ENCODE measurements around the gene IL27RA.

The IL27RA gene

GRCh38 chr19:14072535-14073260 lies 41.1 kb downstream of the IL27RA start, which contains the start of gene MISP3:
Gene MISP3, plus strand, starts transcription at chr19:14072786. Its CDS starts 524 bp downstream, at chr19:14073310.
- Histone ChIP-seq H3K4me1 (ENCODE audit: control insufficient read depth in 1 of 2, insufficient read depth in 2 of 2, low read length in 2 of 2) (peaks cover 17 to 22% of the 10 kb centered on the region in 2 experiments), H2BK5ac (ENCODE audit: low read depth, low read length, poor library complexity) (no peak within 1 kb of the TSS), H4K8ac (ENCODE audit: low read depth, low read length) (peak within 1 kb of the TSS; percentile 90), H3K4ac (ENCODE audit: low read depth, low read length) (peak within 1 kb of the TSS; percentile 67), H3K36me3 (ENCODE audit: control insufficient read depth in 1 of 2, insufficient read depth in 2 of 2, low read length in 2 of 2) (no peaks in the 10 kb centered on the region), H3K79me2 (ENCODE audit: control insufficient read depth, insufficient read depth, low read length, poor library complexity) (peaks cover 1% of the 10 kb centered on the region), H3K79me1 (ENCODE audit: low read length) (peaks cover 17% of the 10 kb centered on the region), H3K27ac (ENCODE audit: low read depth, low read length) (no peak within 1 kb of the TSS), H2AFZ (ENCODE audit: insufficient read depth, low read length, poor library complexity) (peak within 1 kb of the TSS; percentile 66), H3K4me3 (ENCODE audit: low read depth, low read length) (peak within 1 kb of the TSS; percentile 62), H3K14ac (ENCODE audit: low read length) (peak within 1 kb of the TSS; percentile 88), H2BK120ac (ENCODE audit: insufficient read depth, low read length, poor library complexity) (peak within 1 kb of the TSS; percentile 62), H3K27me3 (ENCODE audit: insufficient read depth, low read length) (peaks cover 5% of the 10 kb centered on the region), H2AK5ac (ENCODE audit: low read length) (no peak within 1 kb of the TSS), H3K18ac (ENCODE audit: low read length) (peak within 1 kb of the TSS; percentile 80), H4K91ac (ENCODE audit: low read depth, low read length) (peak within 1 kb of the TSS; percentile 91), H2BK12ac (ENCODE audit: low read length) (no peak within 1 kb of the TSS), H3K9me3 (ENCODE audit: insufficient read depth, low read depth, low read length) (no peaks in the 10 kb centered on the region), H3K9ac (ENCODE audit: low read length) (peak within 1 kb of the TSS; percentile 59), H3K4me2 (ENCODE audit: low read length) (peak within 1 kb of the TSS; percentile 97), H4K12ac (ENCODE audit: low read depth, low read length) (peak within 1 kb of the TSS; percentile 35), H3K23ac (ENCODE audit: low read length) (no peak within 1 kb of the TSS)
- DNase-seq = peak; percentile 63 to 68
- WGBS (ENCODE audit: extremely low coverage, insufficient coverage, insufficient read length) = no CpG with 5 or more reads among the region's 51 CpGs

GRCh38 chr19:14073261-14073924 lies 41.8 kb downstream of the IL27RA start:
- Histone ChIP-seq H2AK5ac (ENCODE audit: low read length) (no peak overlapping the region), H3K9me3 (ENCODE audit: insufficient read depth, low read depth, low read length) (no peaks in the 10 kb centered on the region), H3K79me1 (ENCODE audit: low read length) (peaks cover 17% of the 10 kb centered on the region), H2BK120ac (ENCODE audit: insufficient read depth, low read length, poor library complexity) (peak overlapping the region; percentile 62), H4K91ac (ENCODE audit: low read depth, low read length) (peak overlapping the region; percentile 91), H2BK5ac (ENCODE audit: low read depth, low read length, poor library complexity) (no peak overlapping the region), H2AFZ (ENCODE audit: insufficient read depth, low read length, poor library complexity) (peak overlapping the region; percentile 66), H3K4me3 (ENCODE audit: low read depth, low read length) (peak overlapping the region; percentile 62), H3K27me3 (ENCODE audit: insufficient read depth, low read length) (peaks cover 5% of the 10 kb centered on the region), H3K9ac (ENCODE audit: low read length) (no peak overlapping the region), H2BK12ac (ENCODE audit: low read length) (no peak overlapping the region), H4K8ac (ENCODE audit: low read depth, low read length) (peak overlapping the region; percentile 90), H3K4ac (ENCODE audit: low read depth, low read length) (peak overlapping the region; percentile 67), H3K4me2 (ENCODE audit: low read length) (peak overlapping the region; percentile 97), H3K23ac (ENCODE audit: low read length) (no peak overlapping the region), H3K79me2 (ENCODE audit: control insufficient read depth, insufficient read depth, low read length, poor library complexity) (peaks cover 1% of the 10 kb centered on the region), H3K18ac (ENCODE audit: low read length) (peak overlapping the region; percentile 80), H4K12ac (ENCODE audit: low read depth, low read length) (peak overlapping the region; percentile 35), H3K4me1 (ENCODE audit: control insufficient read depth in 1 of 2, insufficient read depth in 2 of 2, low read length in 2 of 2) (peaks cover 17 to 22% of the 10 kb centered on the region in 2 experiments), H3K27ac (ENCODE audit: low read depth, low read length) (no peak overlapping the region), H3K14ac (ENCODE audit: low read length) (peak overlapping the region; percentile 88), H3K36me3 (ENCODE audit: control insufficient read depth in 1 of 2, insufficient read depth in 2 of 2, low read length in 2 of 2) (no peaks in the 10 kb centered on the region)
- WGBS (ENCODE audit: extremely low coverage, insufficient coverage, insufficient read length) = no CpG with 5 or more reads among the region's 106 CpGs
- DNase-seq = peak; percentile 41 to 80

GRCh38 chr19:14073925-14074838 lies 42.6 kb downstream of the IL27RA start:
- no peaks in the 10 kb centered on the region for H3K9me3 ChIP-seq (ENCODE audit: insufficient read depth, low read depth, low read length)
- peak overlapping the region; percentile 62 for H2BK120ac ChIP-seq (ENCODE audit: insufficient read depth, low read length, poor library complexity)
- peaks cover 17 to 22% of the 10 kb centered on the region in 2 experiments for H3K4me1 ChIP-seq (ENCODE audit: control insufficient read depth in 1 of 2, insufficient read depth in 2 of 2, low read length in 2 of 2)
- H3K27ac ChIP-seq (ENCODE audit: low read depth, low read length) = no peak overlapping the region
- H3K36me3 ChIP-seq (ENCODE audit: control insufficient read depth in 1 of 2, insufficient read depth in 2 of 2, low read length in 2 of 2) = no peaks in the 10 kb centered on the region
- peak overlapping the region; percentile 91 for H4K91ac ChIP-seq (ENCODE audit: low read depth, low read length)
- peak overlapping the region; percentile 62 for H3K4me3 ChIP-seq (ENCODE audit: low read depth, low read length)
- no peak overlapping the region for H2BK12ac ChIP-seq (ENCODE audit: low read length)
- no peak overlapping the region for H2BK5ac ChIP-seq (ENCODE audit: low read depth, low read length, poor library complexity)
- H3K9ac ChIP-seq (ENCODE audit: low read length) = no peak overlapping the region
- DNase-seq = peak in 1 of 2 donors; percentile 30
- H3K79me2 ChIP-seq (ENCODE audit: control insufficient read depth, insufficient read depth, low read length, poor library complexity) = peaks cover 1% of the 10 kb centered on the region
- H2AFZ ChIP-seq (ENCODE audit: insufficient read depth, low read length, poor library complexity) = peak overlapping the region; percentile 66
- H3K4me2 ChIP-seq (ENCODE audit: low read length) = peak overlapping the region; percentile 97
- no CpG with 5 or more reads among the region's 44 CpGs for WGBS (ENCODE audit: extremely low coverage, insufficient coverage, insufficient read length)
- H3K79me1 ChIP-seq (ENCODE audit: low read length) = peaks cover 17% of the 10 kb centered on the region
- peak overlapping the region; percentile 88 for H3K14ac ChIP-seq (ENCODE audit: low read length)
- peak overlapping the region; percentile 36 for H2AK5ac ChIP-seq (ENCODE audit: low read length)
- H3K23ac ChIP-seq (ENCODE audit: low read length) = no peak overlapping the region
- peak overlapping the region; percentile 35 for H4K12ac ChIP-seq (ENCODE audit: low read depth, low read length)
- H3K4ac ChIP-seq (ENCODE audit: low read depth, low read length) = peak overlapping the region; percentile 67
- H4K8ac ChIP-seq (ENCODE audit: low read depth, low read length) = peak overlapping the region; percentile 90
- H3K27me3 ChIP-seq (ENCODE audit: insufficient read depth, low read length) = peaks cover 5% of the 10 kb centered on the region
- H3K18ac ChIP-seq (ENCODE audit: low read length) = peak overlapping the region; percentile 80

- H3K18ac ChIP-seq (ENCODE audit: low read length) = no peak overlapping the region
- no peak overlapping the region for H4K8ac ChIP-seq (ENCODE audit: low read depth, low read length)
- no peak overlapping the region for H3K27ac ChIP-seq (ENCODE audit: low read depth, low read length)
- no peak overlapping the region for H2AK5ac ChIP-seq (ENCODE audit: low read length)
- no peaks in the 10 kb centered on the region for H3K9me3 ChIP-seq (ENCODE audit: insufficient read depth, low read depth, low read length)
- no peak overlapping the region for H2BK12ac ChIP-seq (ENCODE audit: low read length)
- H3K27me3 ChIP-seq (ENCODE audit: insufficient read depth, low read length) = peaks cover 5% of the 10 kb centered on the region
- no peak overlapping the region for H3K14ac ChIP-seq (ENCODE audit: low read length)
- H2BK120ac ChIP-seq (ENCODE audit: insufficient read depth, low read length, poor library complexity) = no peak overlapping the region
- H2BK5ac ChIP-seq (ENCODE audit: low read depth, low read length, poor library complexity) = no peak overlapping the region
- H3K4me3 ChIP-seq (ENCODE audit: low read depth, low read length) = no peak overlapping the region
- H3K4me1 ChIP-seq (ENCODE audit: control insufficient read depth in 1 of 2, insufficient read depth in 2 of 2, low read length in 2 of 2) = peaks cover 10 to 15% of the 10 kb centered on the region in 2 experiments
- DNase-seq = no peak
- H3K23ac ChIP-seq (ENCODE audit: low read length) = no peak overlapping the region
- peaks cover 0 to 2% of the 10 kb centered on the region in 2 experiments for H3K36me3 ChIP-seq (ENCODE audit: control insufficient read depth in 1 of 2, insufficient read depth in 2 of 2, low read length in 2 of 2)
- peaks cover 15% of the 10 kb centered on the region for H3K79me1 ChIP-seq (ENCODE audit: low read length)
- H3K4me2 ChIP-seq (ENCODE audit: low read length) = no peak overlapping the region
- H2AFZ ChIP-seq (ENCODE audit: insufficient read depth, low read length, poor library complexity) = no peak overlapping the region
- no peak overlapping the region for H4K91ac ChIP-seq (ENCODE audit: low read depth, low read length)
- no peak overlapping the region for H4K12ac ChIP-seq (ENCODE audit: low read depth, low read length)
- H3K79me2 ChIP-seq (ENCODE audit: control insufficient read depth, insufficient read depth, low read length, poor library complexity) = peaks cover 7% of the 10 kb centered on the region
- no peak overlapping the region for H3K4ac ChIP-seq (ENCODE audit: low read depth, low read length)
- WGBS (ENCODE audit: extremely low coverage, insufficient coverage, insufficient read length) = no CpG with 5 or more reads among the region's 2 CpGs
- no peak overlapping the region for H3K9ac ChIP-seq (ENCODE audit: low read length)
Measured at GRCh38 chr19:14078411-14078810, 46.8 kb downstream of the IL27RA start.
